Neural cell (in vitro differentiated cells): ENCODE measurements around the gene C11orf68. TPM values are rescaled to one million over a fixed set of nuclear protein-coding genes. Genes with fewer than 3 reads are reported as not detected.

Source experiments
- H2AFZ ChIP-seq: fragments of 200-600, 300-800 bp; sonication (generic), shearing (Covaris generic); 2 replicates; pipeline ENCODE4 v1.6.0; 2014; ENCODE audit warnings: low read depth, mild to moderate bottlenecking, antibody characterized with exemption, low read length, moderate library complexity
- H3F3A ChIP-seq: fragments of 200-600 bp; shearing (Covaris generic); 2 replicates; pipeline ENCODE4 v1.6.1; 2016; ENCODE audit warnings: mild to moderate bottlenecking, moderate library complexity, mixed read lengths, antibody characterized with exemption, low read length; ENCODE audit not compliant: insufficient read depth, poor library complexity, severe bottlenecking
- H3K27ac ChIP-seq: fragments of 200-600, 300-800 bp; sonication (generic), shearing (Covaris generic); 2 replicates; pipeline ENCODE4 v1.5.1; 2014; ENCODE audit warnings: mild to moderate bottlenecking, low read length, moderate library complexity
- H3K27me3 ChIP-seq: fragments of 300-800, 200-600 bp; sonication (generic), shearing (Covaris generic); 2 replicates; pipeline ENCODE4 v1.6.0; 2014; ENCODE audit warnings: mild to moderate bottlenecking, low read depth, low read length, moderate library complexity; ENCODE audit not compliant: insufficient read depth
- H3K36me3 ChIP-seq: fragments of 300-800, 200-600 bp; sonication (generic), shearing (Covaris generic); 2 replicates; pipeline ENCODE4 v1.5.1; 2014; ENCODE audit warnings: mild to moderate bottlenecking, antibody characterized with exemption, low read length, moderate library complexity; ENCODE audit not compliant: insufficient read depth
- H3K4me2 ChIP-seq: fragments of 300-800, 200-600 bp; sonication (generic), shearing (Covaris generic); 2 replicates; pipeline ENCODE4 v1.6.0; 2014; ENCODE audit warnings: mild to moderate bottlenecking, low read length
- H3K4me3 ChIP-seq: fragments of 300-800, 200-600 bp; sonication (generic), shearing (Covaris generic); 2 replicates; pipeline ENCODE4 v1.5.1; 2014; ENCODE audit warnings: mild to moderate bottlenecking, low read length, moderate library complexity
- H3K79me2 ChIP-seq: fragments of 200-600 bp; shearing (Covaris generic); replicated peaks from 2 replicates; pipeline ENCODE4 v1.6.0; 2014; ENCODE audit warnings: mild to moderate bottlenecking, low read length, moderate library complexity; ENCODE audit not compliant: insufficient read depth
- H3K9ac ChIP-seq: fragments of 300-800, 200-600 bp; sonication (generic), shearing (Covaris generic); 2 replicates; pipeline ENCODE4 v1.6.1; 2016; ENCODE audit warnings: mild to moderate bottlenecking, low read length, mixed read lengths
- H3K9me2 ChIP-seq: fragments of 200-600 bp; shearing (Covaris generic); 2 replicates; pipeline ENCODE4 v1.6.1; 2016; ENCODE audit warnings: mild to moderate bottlenecking, low read length, mixed read lengths; ENCODE audit not compliant: insufficient read depth
- H3K9me3 ChIP-seq: fragments of 200-600, 300-800 bp; sonication (generic), shearing (Covaris generic); 2 replicates; pipeline ENCODE4 v1.6.1; 2016; ENCODE audit warnings: mild to moderate bottlenecking, mixed run types, low read length, moderate library complexity, mixed read lengths
- H4K20me1 ChIP-seq: fragments of 200-600 bp; shearing (Covaris generic); 2 replicates; pipeline ENCODE4 v1.6.1; 2016; ENCODE audit warnings: mild to moderate bottlenecking, mixed run types; ENCODE audit not compliant: insufficient read depth
- CTCF ChIP-seq: fragments of 450-650 bp; IDR thresholded peaks from 2 replicates; pipeline ENCODE4 v1.5.1; 2014; ENCODE audit warnings: antibody characterized with exemption, mild to moderate bottlenecking, moderate library complexity; ENCODE audit not compliant: poor library complexity, severe bottlenecking
- EP300 ChIP-seq: fragments of 450-650 bp; conservative IDR thresholded peaks from 2 replicates; pipeline ENCODE4 v1.6.1; 2014; ENCODE audit warnings: antibody characterized with exemption, mild to moderate bottlenecking, moderate library complexity; ENCODE audit not compliant: poor library complexity, severe bottlenecking
- EZH2 ChIP-seq: fragments of 200-600, 300-800 bp; shearing (Covaris generic), sonication (generic); IDR thresholded peaks from 2 replicates; pipeline ENCODE4 v1.6.1; 2014; ENCODE audit warnings: antibody characterized with exemption, low read length, borderline replicate concordance, mild to moderate bottlenecking; ENCODE audit not compliant: insufficient read depth, poor library complexity, severe bottlenecking
- MXI1 ChIP-seq: fragments of 450-650 bp; conservative IDR thresholded peaks from 2 replicates; pipeline ENCODE4 v1.6.1; 2014; ENCODE audit warnings: antibody characterized with exemption, mild to moderate bottlenecking; ENCODE audit not compliant: poor library complexity, severe bottlenecking
- POLR2AphosphoS5 ChIP-seq: IDR thresholded peaks from 2 replicates; pipeline ENCODE4 v1.6.1; 2012
- RAD21 ChIP-seq: fragments of 450-650 bp; conservative IDR thresholded peaks from 2 replicates; pipeline ENCODE4 v1.6.1; 2014; ENCODE audit warnings: antibody characterized with exemption, mild to moderate bottlenecking, moderate library complexity
- REST ChIP-seq: IDR thresholded peaks from 2 replicates; pipeline ENCODE4 v1.6.1; 2012; ENCODE audit warnings: borderline replicate concordance
- SMC3 ChIP-seq: fragments of 450-650 bp; conservative IDR thresholded peaks from 2 replicates; pipeline ENCODE4 v1.6.1; 2014; ENCODE audit warnings: antibody characterized with exemption, mild to moderate bottlenecking, moderate library complexity; ENCODE audit not compliant: poor library complexity
- TAF1 ChIP-seq: IDR thresholded peaks from 2 replicates; pipeline ENCODE4 v1.6.1; 2012; ENCODE audit warnings: low read depth
- polyA plus RNA-seq: library from polyadenylated mRNA; depleted of rRNA; stranded (reverse); fragments of >200 nt; gene quantifications from 2 replicates; pipeline ENCODE4 v1.2.3, GENCODE V29; 2014

C11orf68 gene
- polyA plus RNA-seq, 1 donor from 2014 or later = 13.3 TPM

- Histone ChIP-seq H3K4me2 (no peak overlapping the region), H2AFZ (no peak overlapping the region), H3K4me3 (no peak overlapping the region), H3K9me3 (no peaks in the 10 kb centered on the region), H3K9me2 (no peaks in the 10 kb centered on the region), H3K79me2 (peaks cover 13% of the 10 kb centered on the region), H3K27ac (no peak overlapping the region), H3F3A (no peaks in the 10 kb centered on the region), H3K9ac (no peak overlapping the region), H4K20me1 (no peaks in the 10 kb centered on the region), H3K27me3 (no peaks in the 10 kb centered on the region), H3K36me3 (no peaks in the 10 kb centered on the region)
- TF ChIP-seq CTCF = no peak
- no peak for TF ChIP-seq SMC3
- TF ChIP-seq REST = no peak
- no peak for TF ChIP-seq MXI1
These were observed 39.4 kb upstream of the C11orf68 start for GRCh38 chr11:65958291-65958690.

DNA sequence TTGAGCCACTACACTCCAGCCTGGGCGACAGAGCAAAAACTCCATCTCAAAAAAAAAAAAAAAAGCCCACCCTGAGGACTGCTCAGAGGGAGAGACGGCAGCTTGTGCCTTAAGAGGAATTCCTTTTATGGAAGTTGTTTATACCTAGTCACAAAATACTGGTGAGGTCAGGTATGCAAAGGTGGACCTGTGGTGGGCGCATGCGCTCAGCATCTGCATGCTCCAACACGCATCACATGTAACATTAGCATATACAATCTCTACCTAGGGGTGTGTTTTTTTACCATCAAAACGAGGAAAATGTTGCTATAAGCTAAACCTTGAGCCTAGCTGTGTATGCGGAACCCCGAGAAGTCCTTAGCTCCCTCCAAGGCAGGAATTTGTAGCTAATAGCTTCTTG, 35.9 kb upstream of the C11orf68 start:
- H3F3A ChIP-seq = no peaks in the 10 kb centered on the region
- no peak overlapping the region for H2AFZ ChIP-seq
- TF ChIP-seq POLR2AphosphoS5 (no peak), TAF1 (no peak)
- no peak overlapping the region for H3K4me2 ChIP-seq
- H3K27me3 ChIP-seq = no peaks in the 10 kb centered on the region
- H3K4me3 ChIP-seq = no peak overlapping the region
- no peaks in the 10 kb centered on the region for H3K36me3 ChIP-seq
- no peaks in the 10 kb centered on the region for H4K20me1 ChIP-seq
- H3K9me3 ChIP-seq = no peaks in the 10 kb centered on the region
- H3K27ac ChIP-seq = no peak overlapping the region
- no peaks in the 10 kb centered on the region for H3K9me2 ChIP-seq
- no peaks in the 10 kb centered on the region for H3K79me2 ChIP-seq
- H3K9ac ChIP-seq = no peak overlapping the region

GRCh38 chr11:65953471-65953870, 34.6 kb upstream of the C11orf68 start:
- Histone ChIP-seq H3K27ac (no peak overlapping the region), H3K36me3 (no peaks in the 10 kb centered on the region), H3K9ac (no peak overlapping the region), H3K79me2 (no peaks in the 10 kb centered on the region), H3K9me2 (no peaks in the 10 kb centered on the region), H3K9me3 (no peaks in the 10 kb centered on the region), H3K4me3 (no peak overlapping the region), H2AFZ (no peak overlapping the region), H4K20me1 (no peaks in the 10 kb centered on the region), H3K27me3 (no peaks in the 10 kb centered on the region), H3K4me2 (no peak overlapping the region), H3F3A (no peaks in the 10 kb centered on the region)
- TF ChIP-seq POLR2AphosphoS5 = no peak
- no peak for TF ChIP-seq RAD21
- TF ChIP-seq SMC3 = no peak
- TF ChIP-seq EP300 = no peak
- TF ChIP-seq REST = no peak
- no peak for TF ChIP-seq CTCF
- TF ChIP-seq MXI1 = no peak
- TF ChIP-seq TAF1 = no peak
- TF ChIP-seq EZH2 = no peak
